Activated B cell treated with CpG ODN at 0.5 μM for 24 hours (primary cell): ENCODE data around the gene XYLT1. TPM values are rescaled to one million over a fixed set of nuclear protein-coding genes. Genes with fewer than 3 reads are reported as not detected.

ENCODE experiments used
- ATAC-seq: fragments of 200-7000 bp; cut with Tn5 transposase; one replicate; pipeline ENCODE4 v1.10.0; 2021; ENCODE audit warnings: low read depth, mild to moderate bottlenecking, moderate library complexity
- CTCF ChIA-PET: fragments of 350-600 bp; sonication (Branson Sonifier 250); formaldehyde crosslinking; loops from one replicate; lab custom pipeline; 2021; ENCODE audit warnings: antibody characterized with exemption; lab: Charles Lee
- POLR2A ChIA-PET: fragments of 350-600 bp; sonication (Branson Sonifier 250); formaldehyde crosslinking; loops from one replicate; lab custom pipeline; 2021; ENCODE audit warnings: antibody characterized with exemption; lab: Charles Lee
- DNase-seq: peaks from one replicate; pipeline ENCODE4 v3.0.0; 2022
- H3K27ac Mint-ChIP-seq: one replicate; pipeline ENCODE4 v1.8.0; 2020; ENCODE audit warnings: mixed read lengths
- H3K27me3 Mint-ChIP-seq: one replicate; pipeline ENCODE4 v1.8.0; 2021; ENCODE audit warnings: mixed read lengths
- H3K36me3 Mint-ChIP-seq: one replicate; pipeline ENCODE4 v1.8.0; 2021; ENCODE audit warnings: low read depth, mixed read lengths
- H3K4me1 Mint-ChIP-seq: one replicate; pipeline ENCODE4 v1.8.0; 2021; ENCODE audit warnings: mixed read lengths
- H3K4me3 Mint-ChIP-seq: one replicate; pipeline ENCODE4 v1.8.0; 2020; ENCODE audit warnings: mild to moderate bottlenecking, mixed read lengths
- H3K9me3 Mint-ChIP-seq: one replicate; pipeline ENCODE4 v1.8.0; 2020; ENCODE audit warnings: mixed read lengths
- CTCF ChIP-seq: fragments of 200-600 bp; IDR thresholded peaks from one replicate; pipeline ENCODE4 v1.8.0; 2022; ENCODE audit warnings: antibody characterized with exemption, mild to moderate bottlenecking
- intact Hi-C: fragments of 100-400 bp; cut with micrococcal nuclease; formaldehyde crosslinking; loops from one replicate; pipeline ENCODE4 v1.15.1; 2024
- total RNA-seq: library from RNA; stranded (reverse); gene quantifications from 2 replicates; pipeline ENCODE4 v1.2.3, GENCODE V29; 2022

XYLT1 gene
- total RNA-seq, 1 donor from 2014 or later = 17.0 TPM

DNA sequence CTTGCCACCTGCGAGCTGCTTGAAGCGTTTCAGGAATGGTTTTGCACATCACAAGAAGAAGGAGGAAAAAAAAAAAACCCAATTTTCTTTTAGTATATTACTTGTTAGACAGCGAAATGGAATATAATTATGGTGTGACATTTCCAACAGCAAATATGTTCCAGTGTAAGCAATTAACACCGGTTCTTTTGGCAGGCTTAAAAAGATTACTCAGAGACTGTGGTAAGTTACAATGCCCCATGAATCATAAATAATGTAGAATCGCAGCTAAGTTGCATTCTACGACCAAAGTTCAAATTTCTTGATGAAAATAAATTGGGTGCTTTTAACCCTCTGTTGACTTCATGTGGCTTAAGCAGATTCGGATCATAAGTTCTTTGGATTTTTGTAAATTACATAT is 245.2 kb downstream of the XYLT1 start:
- CTCF ChIA-PET = interaction anchor here (0.6 kb wide), 1 partner anchor 499 kb away, joined by 3 read pairs; no protein-coding TSS in a partner anchor
- Mint-ChIP-seq H3K9me3 (no peaks in the 10 kb centered on the region), H3K36me3 (peaks cover 13% of the 10 kb centered on the region), H3K4me3 (no peak overlapping the region), H3K27ac (no peak overlapping the region), H3K4me1 (peaks cover 32% of the 10 kb centered on the region), H3K27me3 (no peaks in the 10 kb centered on the region)
- no peak for ATAC-seq
- POLR2A ChIA-PET = interaction anchor here (0.6 kb wide), 1 partner anchor 12 kb away, joined by 5 read pairs; no protein-coding TSS in a partner anchor
- TF ChIP-seq CTCF = no peak
- intact Hi-C loops = loop anchor here (10.0 kb wide), 1 partner anchor 61 kb away; no protein-coding TSS in a partner anchor
- DNase-seq = no peak

- intact Hi-C loops = loop anchor here (10.0 kb wide), 1 partner anchor 60 kb away; no protein-coding TSS in a partner anchor
- ATAC-seq (peak; percentile 7), DNase-seq (no peak)
- Mint-ChIP-seq H3K4me1 (peaks cover 32% of the 10 kb centered on the region), H3K27ac (no peak overlapping the region), H3K27me3 (no peaks in the 10 kb centered on the region), H3K4me3 (no peak overlapping the region), H3K36me3 (peaks cover 11% of the 10 kb centered on the region), H3K9me3 (no peaks in the 10 kb centered on the region)
- ChIA-PET CTCF (no interaction called here), POLR2A (interaction anchor here (0.6 kb wide), 1 partner anchor 11 kb away, joined by 5 read pairs; no protein-coding TSS in a partner anchor)
- TF ChIP-seq CTCF = no peak
These were observed 245.9 kb downstream of the XYLT1 start for GRCh38 chr16:17224879-17225281.

DNA sequence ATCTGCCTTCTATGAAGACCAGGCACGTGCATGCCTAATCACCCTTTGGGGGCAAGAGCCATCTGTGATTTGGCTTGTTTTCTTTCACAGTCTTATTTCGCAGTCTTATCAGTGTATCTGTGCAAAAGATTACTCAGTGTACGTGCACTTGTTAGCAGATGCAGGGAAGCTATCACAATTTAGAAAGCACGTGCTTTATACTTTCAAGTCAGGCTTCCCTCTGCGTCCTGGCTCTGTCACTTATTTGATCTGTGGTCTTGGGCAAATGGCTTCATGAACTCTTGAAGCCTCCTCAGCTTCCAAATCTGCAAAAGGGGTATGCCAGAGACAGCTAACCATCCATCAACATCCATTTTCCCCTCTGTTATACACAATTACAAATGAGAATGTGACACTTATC is 246.4 kb downstream of the XYLT1 start:
- DNase-seq (no peak), ATAC-seq (no peak)
- CTCF ChIA-PET = no interaction called here
- no peak for TF ChIP-seq CTCF
- H3K27me3 Mint-ChIP-seq = no peaks in the 10 kb centered on the region
- intact Hi-C loops = loop anchor here (10.0 kb wide), 1 partner anchor 60 kb away; no protein-coding TSS in a partner anchor
- no peak overlapping the region for H3K4me3 Mint-ChIP-seq
- H3K4me1 Mint-ChIP-seq = peaks cover 32% of the 10 kb centered on the region
- H3K9me3 Mint-ChIP-seq = no peaks in the 10 kb centered on the region
- POLR2A ChIA-PET = no interaction called here
- H3K36me3 Mint-ChIP-seq = peaks cover 13% of the 10 kb centered on the region
- no peak overlapping the region for H3K27ac Mint-ChIP-seq

DNA sequence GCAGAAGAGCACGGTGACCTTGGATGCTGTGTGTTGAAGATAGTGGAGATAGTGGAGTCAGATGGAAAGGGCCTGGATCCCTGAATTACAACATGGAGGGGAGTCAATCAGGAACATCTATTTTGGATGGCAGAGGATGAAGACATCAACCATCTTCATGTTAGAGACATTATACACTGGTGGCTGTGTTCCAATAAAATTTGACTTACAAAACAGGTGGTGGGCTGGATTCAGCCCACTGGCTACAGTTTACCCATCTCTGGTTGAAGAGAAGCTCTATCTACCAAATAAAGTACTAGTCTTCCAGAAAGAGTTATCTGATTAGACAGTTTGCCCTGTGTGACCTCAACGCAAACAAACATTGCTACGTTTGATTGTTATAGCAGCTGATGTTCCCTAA is 247.2 kb downstream of the XYLT1 start:
- TF ChIP-seq CTCF = no peak
- peaks cover 32% of the 10 kb centered on the region for H3K4me1 Mint-ChIP-seq

GRCh38 chr16:17222871-17223401 is 247.8 kb downstream of the XYLT1 start:
- ATAC-seq = no peak
- no peaks in the 10 kb centered on the region for H3K9me3 Mint-ChIP-seq
- intact Hi-C loops = loop anchor here (10.0 kb wide), 1 partner anchor 58 kb away; no protein-coding TSS in a partner anchor
- no peak for TF ChIP-seq CTCF
- DNase-seq = no peak
- ChIA-PET CTCF (no interaction called here), POLR2A (interaction anchor here (0.8 kb wide), 1 partner anchor 79 kb away, joined by 3 read pairs; no protein-coding TSS in a partner anchor)
- H3K27me3 Mint-ChIP-seq = no peaks in the 10 kb centered on the region
- H3K36me3 Mint-ChIP-seq = peaks cover 16% of the 10 kb centered on the region
- H3K4me3 Mint-ChIP-seq = no peak overlapping the region
- H3K4me1 Mint-ChIP-seq = peaks cover 32% of the 10 kb centered on the region
- H3K27ac Mint-ChIP-seq = no peak overlapping the region

More for the DNA sequence above, 247.2 kb downstream of the XYLT1 start:
- DNase-seq (no peak), ATAC-seq (no peak)
- Mint-ChIP-seq H3K9me3 (no peaks in the 10 kb centered on the region), H3K4me3 (no peak overlapping the region), H3K36me3 (peaks cover 14% of the 10 kb centered on the region), H3K27me3 (no peaks in the 10 kb centered on the region), H3K27ac (no peak overlapping the region)
- intact Hi-C loops = loop anchor here (10.0 kb wide), 1 partner anchor 59 kb away; no protein-coding TSS in a partner anchor
- ChIA-PET POLR2A (interaction anchor here (0.8 kb wide), 1 partner anchor 78 kb away, joined by 3 read pairs; no protein-coding TSS in a partner anchor), CTCF (no interaction called here)
